Gastroesophageal sphincter (tissue), 3 donors: ENCODE measurements around the gene PAQR9.

ENCODE experiments used
- CTCF ChIP-seq, 4 experiments: fragments of 200-600 bp in 2 of 4; fragments of 450-650 bp in 2 of 4; sonication (generic) in 1 of 4; IDR thresholded peaks; one replicate each; pipeline ENCODE4 v1.5.1; 2017 to 2019; ENCODE audit warnings: antibody characterized with exemption in 4 of 4, mild to moderate bottlenecking in 2 of 4, moderate library complexity in 2 of 4
- EP300 ChIP-seq: sonication (generic); formaldehyde crosslinking; IDR thresholded peaks from one replicate; pipeline ENCODE4 v1.6.1; 2017; ENCODE audit warnings: antibody characterized with exemption, mild to moderate bottlenecking
- POLR2A ChIP-seq, 2 donors: fragments of 450-650 bp; IDR thresholded peaks; one replicate each; pipeline ENCODE4 v1.6.1; 2017; ENCODE audit warnings: antibody characterized with exemption in 2 of 2, mild to moderate bottlenecking in 2 of 2, moderate library complexity in 1 of 2
- POLR2AphosphoS5 ChIP-seq: sonication (generic); formaldehyde crosslinking; IDR thresholded peaks from one replicate; pipeline ENCODE4 v1.6.1; 2017; ENCODE audit warnings: antibody characterized with exemption

- TF ChIP-seq CTCF (IDR thresholded peaks at IDR 0.05) = no peak
- no peak for TF ChIP-seq POLR2AphosphoS5
- no peak for TF ChIP-seq POLR2A (IDR thresholded peaks at IDR 0.05)
- TF ChIP-seq EP300 = no peak
Observed at GRCh38 chr3:142982038-142982773, 18.7 kb upstream of the PAQR9 start.
